HG03460 (cell line): ENCODE measurements around the gene ABHD2.
"Not testable (repeated sequence)": the region's sequence is repeated elsewhere in the genome, so short reads cannot be mapped to it uniquely, and the experiment has no call there.

Experiments
- ATAC-seq: cut with Tn5 transposase; IDR thresholded peaks from one replicate; pipeline ENCODE4 v1.9.1; 2021; ENCODE audit not compliant: unreplicated experiment

Gene ABHD2

GRCh38 chr15:89119489-89120478, 31.5 kb downstream of the ABHD2 start:
- no peak for ATAC-seq

GRCh38 chr15:89120479-89121000, 32.3 kb downstream of the ABHD2 start:
- not testable (repeated sequence) for ATAC-seq

- ATAC-seq = no peak
These were observed 33.2 kb downstream of the ABHD2 start for GRCh38 chr15:89121414-89121813.

- ATAC-seq = no peak
These were observed 34.4 kb downstream of the ABHD2 start for GRCh38 chr15:89122505-89123180.

GRCh38 chr15:89123181-89123525, 34.9 kb downstream of the ABHD2 start:
- ATAC-seq = no peak

- ATAC-seq = no peak
These were observed 37.0 kb downstream of the ABHD2 start for GRCh38 chr15:89125088-89125826.

GRCh38 chr15:89126009-89126408, 37.8 kb downstream of the ABHD2 start:
- ATAC-seq = no peak

GRCh38 chr15:89127054-89127702, 38.9 kb downstream of the ABHD2 start:
- ATAC-seq = no peak

- no peak for ATAC-seq
These were observed 40.3 kb downstream of the ABHD2 start for GRCh38 chr15:89128320-89129122.

GRCh38 chr15:89129123-89129815, 41.0 kb downstream of the ABHD2 start:
- no peak for ATAC-seq

GRCh38 chr15:89129816-89130134, 41.5 kb downstream of the ABHD2 start:
- ATAC-seq = no peak

GRCh38 chr15:89130201-89130600, 41.9 kb downstream of the ABHD2 start:
- ATAC-seq = peak; percentile 66

GRCh38 chr15:89131731-89132130, 43.5 kb downstream of the ABHD2 start:
- no peak for ATAC-seq

- ATAC-seq = no peak
These were observed 44.6 kb downstream of the ABHD2 start for GRCh38 chr15:89132611-89133507.

GRCh38 chr15:89135387-89136077, 47.3 kb downstream of the ABHD2 start:
- ATAC-seq = not testable (repeated sequence)

- no peak for ATAC-seq
These were observed 48.0 kb downstream of the ABHD2 start for GRCh38 chr15:89136078-89136806.
